ENCODE measurements around the gene TRIM16.
"Not testable (repeated sequence)": the region's sequence is repeated elsewhere in the genome, so short reads cannot be mapped to it uniquely, and the experiment has no call there.

TRIM16 gene

DNA sequence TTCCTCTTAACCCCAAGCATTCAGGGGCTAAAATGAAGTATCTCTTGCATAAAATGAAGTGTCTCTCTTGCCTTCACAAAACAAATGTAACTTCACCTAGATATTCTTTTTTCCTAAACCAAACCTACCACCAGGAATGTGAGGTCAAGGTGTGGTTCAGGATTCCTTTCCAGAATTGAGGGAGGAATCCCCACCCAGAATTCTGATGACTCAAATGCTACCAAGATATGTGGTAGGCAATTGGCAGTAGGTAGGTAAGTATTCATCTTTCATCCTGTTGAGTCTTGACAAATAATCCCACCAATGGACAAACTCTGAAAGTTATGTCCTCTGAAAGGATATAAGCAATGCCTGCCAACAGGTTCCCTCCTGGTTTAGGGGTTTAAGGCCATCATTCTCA lies 26.2 kb downstream of the TRIM16 start:
- DNase-seq = no peak

DNA sequence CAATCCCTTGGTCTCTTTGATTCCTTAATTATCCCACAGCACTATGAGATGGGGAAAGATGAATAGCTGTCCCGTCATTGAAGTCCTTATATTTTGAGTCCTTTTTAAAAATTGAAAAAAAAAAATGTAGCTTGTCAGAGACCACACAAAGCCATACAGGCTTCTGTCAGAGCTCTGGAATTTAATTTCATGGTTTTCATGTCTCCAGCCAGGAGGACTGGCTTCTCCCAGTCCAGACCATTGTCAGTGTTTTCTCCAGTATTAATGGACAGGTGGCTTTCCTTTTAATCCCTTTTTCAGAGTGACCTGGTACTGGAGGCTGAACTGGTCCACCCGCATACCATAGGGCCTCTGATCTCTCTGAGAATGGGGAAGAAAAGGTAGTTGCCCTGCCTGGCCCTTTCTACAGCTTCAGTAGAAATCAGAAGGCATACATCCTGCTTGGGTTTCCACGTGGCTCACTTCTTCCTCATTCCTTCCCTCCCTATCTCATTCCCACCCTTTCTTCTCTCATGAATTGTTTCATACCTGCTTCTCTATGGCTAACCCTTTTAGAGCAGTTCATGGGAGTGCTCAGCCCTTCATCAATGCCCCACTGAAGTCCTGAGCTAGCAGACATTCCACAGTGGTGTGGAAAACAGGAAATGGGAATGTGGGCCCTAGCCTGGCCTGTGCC lies 29.1 kb downstream of the TRIM16 start:
- no peak for DNase-seq

GRCh38 chr17:15654401-15654800 lies 29.7 kb downstream of the TRIM16 start:
- not testable (repeated sequence) for DNase-seq

DNA sequence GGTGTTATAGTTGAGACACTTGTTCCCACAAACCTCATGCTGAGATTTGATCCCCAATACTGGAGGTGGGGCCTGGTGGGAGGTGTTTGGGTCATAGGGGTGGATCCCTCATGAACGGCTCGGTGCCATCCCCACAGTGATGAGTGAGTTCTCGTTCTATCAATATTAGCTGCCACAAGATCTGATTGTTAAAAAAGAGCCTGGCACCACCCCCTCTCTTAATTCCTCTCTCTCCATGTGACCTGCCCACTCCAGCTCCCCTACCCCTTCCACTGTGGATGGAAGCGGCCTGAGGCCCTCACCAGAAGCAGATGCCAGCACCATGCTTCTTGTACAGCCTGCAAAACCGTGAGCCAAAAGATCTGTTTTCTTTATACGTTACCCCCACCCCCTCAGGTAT lies 31.2 kb downstream of the TRIM16 start:
- DNase-seq = no peak

DNA sequence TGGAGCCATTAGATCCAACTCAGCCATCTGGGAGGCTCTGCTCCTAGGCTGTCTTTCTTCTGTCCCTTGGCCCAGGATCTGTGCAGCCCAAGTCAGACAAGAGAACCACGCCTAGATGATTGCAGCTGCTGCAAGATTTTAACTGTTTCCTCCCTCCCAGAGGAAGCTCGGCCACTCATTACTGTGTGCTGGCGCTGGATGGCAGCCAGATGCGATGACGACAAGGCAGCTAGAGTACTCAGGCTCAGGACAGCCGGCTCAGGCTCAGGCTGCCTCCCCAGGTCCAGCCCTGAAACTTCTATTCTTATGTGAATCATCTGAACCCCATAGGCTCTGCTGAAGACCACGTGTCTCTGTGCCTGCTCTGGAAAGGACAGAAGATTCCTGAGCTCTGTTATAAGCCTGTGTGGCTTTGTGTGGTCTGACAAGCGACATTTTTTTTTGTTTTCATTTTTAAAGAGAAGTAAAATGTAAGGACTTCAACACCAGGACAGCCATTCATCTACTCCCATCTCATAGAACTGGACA lies 32.5 kb downstream of the TRIM16 start:
- peak; percentile 2 for DNase-seq

DNA sequence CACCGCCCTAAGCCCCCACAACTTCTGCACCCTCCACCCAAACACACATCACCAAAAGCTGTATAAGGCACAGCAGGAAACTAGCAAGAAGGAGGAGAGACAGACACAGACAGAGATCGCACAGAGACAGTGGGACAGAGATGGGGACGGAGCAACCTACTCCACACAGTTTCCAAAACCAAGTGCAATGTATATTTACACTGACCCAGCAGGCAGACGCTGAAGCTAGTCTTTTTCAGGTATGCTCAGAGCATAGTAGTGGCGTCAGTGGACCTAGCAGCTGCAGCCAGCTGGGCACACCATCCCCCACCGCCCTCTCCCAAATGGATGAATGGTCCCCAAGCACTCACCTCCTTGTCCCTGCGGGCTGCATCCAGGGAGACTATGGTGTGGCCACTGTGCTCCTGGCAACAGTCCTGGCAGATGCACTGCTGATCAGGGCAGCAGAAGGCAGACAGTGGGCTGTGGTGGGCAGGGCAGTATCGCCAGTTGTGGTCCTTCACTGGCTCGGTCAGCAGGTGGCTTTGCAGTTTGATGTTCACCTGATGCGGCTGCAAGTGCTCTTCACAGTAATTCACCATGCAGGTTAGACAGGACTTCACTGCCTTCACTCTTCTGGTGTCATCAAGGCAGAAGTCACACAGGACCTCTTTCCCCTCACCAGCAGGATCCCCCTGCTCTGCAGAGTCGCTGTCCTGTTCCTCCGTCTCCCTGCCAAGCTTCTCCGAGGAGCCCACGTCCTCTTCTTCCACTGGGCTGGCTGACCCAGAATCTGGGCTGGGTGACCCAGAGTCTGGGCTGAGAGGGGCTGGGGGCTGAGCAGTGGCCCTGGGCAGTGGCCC lies 33.1 kb downstream of the TRIM16 start:
- DNase-seq = no peak

- DNase-seq = no peak
Observed at GRCh38 chr17:15649861-15650421, 34.2 kb downstream of the TRIM16 start.

- DNase-seq = no peak
Observed at GRCh38 chr17:15648386-15648785, 35.7 kb downstream of the TRIM16 start.

DNA sequence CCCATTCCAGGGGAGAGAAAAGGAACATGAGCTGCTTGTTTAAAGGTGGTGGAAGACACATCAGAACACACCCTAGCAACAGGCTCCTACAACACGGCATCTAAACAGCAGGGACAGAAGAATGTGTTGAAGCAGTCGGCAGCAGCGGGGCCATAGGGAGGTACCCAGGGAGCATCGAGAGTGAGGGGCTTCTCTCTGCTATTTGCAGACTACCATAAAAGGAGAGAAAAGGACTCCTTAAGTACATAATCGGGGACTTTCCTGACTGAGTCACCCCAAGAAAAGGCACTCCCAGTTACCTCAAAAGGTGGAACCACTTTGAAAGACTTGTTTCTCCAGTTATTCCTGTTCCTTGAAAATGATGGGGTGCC lies 38.2 kb downstream of the TRIM16 start:
- not testable (repeated sequence) for DNase-seq

DNA sequence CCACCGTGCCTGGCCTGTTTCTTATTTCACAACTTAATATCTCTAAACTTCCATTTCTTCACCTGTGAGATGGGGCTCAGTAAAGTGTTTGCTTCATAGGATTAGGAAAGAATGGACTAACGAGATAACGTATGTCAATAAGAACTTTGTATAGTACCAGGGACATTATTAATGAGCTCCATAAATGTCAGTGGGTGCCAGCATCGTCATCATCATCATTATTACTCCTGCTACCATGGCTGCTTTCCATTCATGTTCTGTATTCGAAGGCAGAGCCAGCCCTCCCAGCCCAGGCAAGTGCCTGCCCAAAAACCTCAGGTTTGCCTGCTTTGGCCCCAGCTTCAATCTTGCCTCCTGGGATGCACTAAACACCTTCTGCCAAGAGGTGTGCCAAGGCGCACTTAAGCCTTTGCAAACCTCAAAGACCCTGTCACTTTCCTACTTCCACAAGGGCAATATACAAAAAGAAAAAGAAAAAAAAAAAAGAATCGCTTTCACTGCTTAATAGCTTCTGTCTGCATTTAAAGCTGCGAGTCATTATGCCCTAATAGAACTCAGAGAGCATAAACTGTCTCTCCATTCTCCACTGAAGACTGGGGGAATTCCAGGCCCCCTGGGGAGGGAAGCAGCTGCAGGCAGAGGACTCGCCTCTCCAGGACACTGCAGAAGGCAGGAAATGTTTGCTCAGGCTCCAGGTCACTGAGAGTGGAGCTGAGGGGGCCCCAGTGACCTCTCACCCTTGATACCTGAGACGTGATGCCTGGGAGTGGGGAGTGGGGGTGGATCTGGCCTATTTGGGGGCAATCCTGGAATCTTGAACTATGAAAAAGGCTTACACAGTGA lies 38.8 kb downstream of the TRIM16 start:
- DNase-seq = not testable (repeated sequence)

DNA sequence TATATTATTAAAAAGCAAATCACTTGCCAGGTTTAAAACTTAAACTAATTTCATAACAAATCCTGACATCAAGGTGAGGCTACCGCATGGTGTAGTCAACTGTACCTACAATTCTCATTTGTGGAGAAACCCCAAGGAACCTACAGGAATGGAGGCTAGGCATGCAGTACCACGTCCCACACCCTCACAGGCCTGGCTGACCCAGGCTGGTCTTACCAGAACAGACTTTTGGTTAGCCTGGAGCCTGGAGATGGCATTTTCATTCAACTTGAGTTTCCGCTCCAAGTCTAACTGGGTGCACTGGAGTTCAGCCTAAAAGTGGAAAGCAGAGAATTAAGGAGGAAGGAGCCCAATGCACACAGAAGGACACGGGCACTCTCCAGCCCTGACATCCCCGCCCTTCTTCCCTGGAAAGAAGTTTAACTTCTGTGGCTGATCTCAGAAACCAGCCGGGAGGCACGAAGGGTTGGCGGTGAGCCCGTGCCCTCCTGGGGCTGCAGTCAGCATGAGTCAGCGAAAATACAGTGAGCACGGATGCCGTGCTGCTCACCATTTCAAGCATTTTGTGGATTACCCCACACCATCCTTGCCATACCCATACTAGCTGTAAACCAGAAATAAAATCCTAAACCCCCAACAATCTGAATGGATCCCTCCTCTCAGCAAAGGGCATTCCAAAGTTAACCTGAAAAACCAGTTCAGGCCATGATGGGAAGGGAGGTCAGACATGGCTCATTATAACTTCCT lies 41.4 kb downstream of the TRIM16 start:
- DNase-seq = not testable (repeated sequence)

DNA sequence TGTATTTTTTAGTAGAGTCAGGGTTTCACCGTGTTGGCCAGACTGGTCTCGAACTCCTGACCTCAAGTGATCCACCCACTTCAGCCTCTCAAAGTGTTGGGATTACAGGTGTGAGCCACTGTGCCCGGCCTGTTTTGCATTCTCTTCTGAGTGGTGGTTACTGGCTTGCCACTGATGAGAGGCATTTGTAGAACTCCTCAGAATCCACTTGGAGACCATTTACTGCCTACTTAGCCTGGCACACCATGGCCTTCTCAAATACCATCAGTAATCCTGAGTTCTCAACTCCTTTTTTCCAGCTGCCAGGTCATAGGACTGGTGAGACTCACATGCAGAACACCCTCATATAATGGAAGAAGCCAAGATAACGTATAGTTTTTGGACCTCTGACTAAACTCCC lies 42.1 kb downstream of the TRIM16 start:
- DNase-seq = not testable (repeated sequence)

- not testable (repeated sequence) for DNase-seq
Observed at GRCh38 chr17:15630930-15631453, 53.1 kb downstream of the TRIM16 start.

DNA sequence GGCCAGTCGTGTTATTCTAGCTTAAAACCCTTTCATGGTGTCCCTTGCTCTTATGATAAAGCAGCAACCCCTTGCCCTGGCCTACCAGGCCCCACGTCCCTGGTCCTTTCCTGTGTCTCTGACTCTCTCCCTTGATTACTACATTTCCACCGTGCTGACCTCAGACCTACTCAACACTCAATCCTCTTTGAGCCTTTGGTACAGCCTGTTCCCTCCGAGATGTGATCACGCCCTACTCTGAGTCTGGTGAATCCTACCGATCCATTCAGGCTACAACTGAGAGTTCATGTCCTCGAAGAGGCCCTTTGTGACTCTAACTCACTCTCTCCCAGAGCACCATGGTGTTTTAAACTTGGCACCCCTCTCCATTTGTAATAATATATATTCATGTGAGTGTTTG lies 54.1 kb downstream of the TRIM16 start:
- DNase-seq = not testable (repeated sequence)

- not testable (repeated sequence) for DNase-seq
Observed at GRCh38 chr17:15623661-15624209, 60.4 kb downstream of the TRIM16 start.

- DNase-seq = not testable (repeated sequence)
Observed at GRCh38 chr17:15623255-15623654, 60.9 kb downstream of the TRIM16 start.

- not testable (repeated sequence) for DNase-seq
Observed at GRCh38 chr17:15622124-15622523, 62.0 kb downstream of the TRIM16 start.

DNA sequence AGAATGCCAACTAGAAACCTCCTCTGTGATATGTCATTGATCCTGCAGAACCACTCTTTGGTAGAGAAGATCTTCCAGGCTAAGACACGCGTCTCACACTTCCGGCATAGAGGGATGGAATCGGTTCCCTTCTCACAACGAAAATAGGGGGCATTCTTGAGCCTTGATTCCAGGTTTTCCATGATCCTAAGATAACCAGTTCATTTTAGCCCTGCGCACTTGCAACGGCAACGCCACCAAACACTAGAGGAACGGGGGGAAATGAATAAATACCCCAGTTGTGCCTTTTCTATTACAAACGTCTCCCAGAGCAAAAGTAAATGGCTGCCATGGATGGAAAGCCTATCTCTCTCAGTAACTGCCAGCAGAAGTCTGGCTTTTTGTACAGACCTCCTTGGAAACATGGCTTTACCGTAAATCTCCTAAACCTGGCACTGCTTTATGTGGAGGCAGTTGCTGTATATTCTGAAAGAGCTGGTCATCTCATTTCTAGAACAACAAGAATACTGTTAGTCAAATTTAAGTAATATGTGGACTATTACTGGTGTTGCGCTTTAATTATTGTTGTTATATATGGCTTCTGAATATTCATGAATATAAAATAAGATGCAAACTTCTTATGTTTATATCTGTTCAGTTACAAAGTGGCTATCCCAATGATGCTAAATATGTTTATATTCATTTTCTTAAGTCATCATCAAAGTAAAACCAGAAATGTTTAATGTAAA lies 64.6 kb downstream of the TRIM16 start, which contains the start of gene FBXW10B:
FBXW10B (minus strand) TSS at position 374 of the 728 bp plus-strand sequence; CDS start at position 182, 192 bp downstream.
- DNase-seq = not testable (repeated sequence)

GRCh38 chr17:15616828-15617227 lies 67.3 kb downstream of the TRIM16 start:
- not testable (repeated sequence) for DNase-seq

DNA sequence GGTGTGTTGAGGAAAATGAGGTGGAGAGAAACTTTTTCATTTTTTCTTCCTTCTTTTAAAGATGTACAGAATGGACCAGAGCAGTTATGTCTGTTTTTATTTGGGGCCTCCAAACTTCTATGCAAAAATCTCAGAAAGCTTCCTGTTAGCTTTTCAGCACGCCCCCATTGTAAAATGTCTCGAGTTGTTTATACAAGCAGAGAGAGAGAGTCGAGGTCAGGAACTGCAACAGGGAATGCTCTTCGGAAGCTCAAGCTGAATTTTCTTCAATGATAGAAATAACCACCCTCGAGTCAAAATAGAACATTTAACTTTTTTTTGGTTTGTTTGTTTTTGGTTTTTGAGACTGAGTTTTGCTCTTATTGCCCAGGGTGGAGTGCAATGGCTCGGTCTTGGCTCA lies 68.3 kb downstream of the TRIM16 start:
- DNase-seq = not testable (repeated sequence)

Measured in KG1 (cell line).